Choroid plexus epithelial cell (primary cell): ENCODE measurements around the gene ZSWIM1.

Experiments
- DNase-seq: peaks from one replicate; pipeline ENCODE4 v3.0.0-alpha.2; 2010; ENCODE audit warnings: low read depth
- H3K4me3 ChIP-seq: 2 replicates; pipeline ENCODE4 v1.5.1; 2011; ENCODE audit warnings: low read depth, mild to moderate bottlenecking, control low read depth, low read length, moderate library complexity
- CTCF ChIP-seq: conservative IDR thresholded peaks from 2 replicates; pipeline ENCODE4 v1.5.1; 2011; ENCODE audit warnings: low read depth, mild to moderate bottlenecking, control low read depth, inconsistent platforms, low read length, moderate library complexity

The ZSWIM1 gene

GRCh38 chr20:45909817-45910669 lies 29.0 kb downstream of the ZSWIM1 start:
- no peak for DNase-seq
- TF ChIP-seq CTCF: no peak
- peak overlapping the region; percentile 47 for H3K4me3 ChIP-seq

- DNase-seq: peak; percentile 100
- no peak for TF ChIP-seq CTCF
- peak overlapping the region; percentile 80 for H3K4me3 ChIP-seq
These were observed 29.9 kb downstream of the ZSWIM1 start for GRCh38 chr20:45910670-45911485.

- TF ChIP-seq CTCF: no peak
- peak within 1 kb of the TSS; percentile 80 for H3K4me3 ChIP-seq
- DNase-seq: peak; percentile 82
These were observed 30.7 kb downstream of the ZSWIM1 start, which contains the start of gene PLTP for GRCh38 chr20:45911486-45912343. PLTP (minus strand) TSS chr20:45912155; CDS start chr20:45911452, 703 bp downstream.

- TF ChIP-seq CTCF: no peak
- no peak for DNase-seq
- H3K4me3 ChIP-seq: peak overlapping the region; percentile 80
These were observed 31.3 kb downstream of the ZSWIM1 start for GRCh38 chr20:45912344-45912682.

GRCh38 chr20:45913116-45913515 lies 32.1 kb downstream of the ZSWIM1 start:
- no peak for TF ChIP-seq CTCF
- H3K4me3 ChIP-seq: no peak overlapping the region
- no peak for DNase-seq

GRCh38 chr20:45917790-45918141 lies 36.7 kb downstream of the ZSWIM1 start:
- peak; percentile 60 for DNase-seq
- no peak for TF ChIP-seq CTCF
- no peak overlapping the region for H3K4me3 ChIP-seq
